Bone marrow (tissue), 2 donors: ENCODE data around the gene SBNO1.
"Not testable (repeated sequence)": the region's sequence is repeated elsewhere in the genome, so short reads cannot be mapped to it uniquely, and the experiment has no call there.

Experiments used
- DNase-seq, 2 donors: peaks; one replicate each; lab custom pipeline; 2025; lab: John Stamatoyannopoulos, UW

SBNO1 gene

DNA sequence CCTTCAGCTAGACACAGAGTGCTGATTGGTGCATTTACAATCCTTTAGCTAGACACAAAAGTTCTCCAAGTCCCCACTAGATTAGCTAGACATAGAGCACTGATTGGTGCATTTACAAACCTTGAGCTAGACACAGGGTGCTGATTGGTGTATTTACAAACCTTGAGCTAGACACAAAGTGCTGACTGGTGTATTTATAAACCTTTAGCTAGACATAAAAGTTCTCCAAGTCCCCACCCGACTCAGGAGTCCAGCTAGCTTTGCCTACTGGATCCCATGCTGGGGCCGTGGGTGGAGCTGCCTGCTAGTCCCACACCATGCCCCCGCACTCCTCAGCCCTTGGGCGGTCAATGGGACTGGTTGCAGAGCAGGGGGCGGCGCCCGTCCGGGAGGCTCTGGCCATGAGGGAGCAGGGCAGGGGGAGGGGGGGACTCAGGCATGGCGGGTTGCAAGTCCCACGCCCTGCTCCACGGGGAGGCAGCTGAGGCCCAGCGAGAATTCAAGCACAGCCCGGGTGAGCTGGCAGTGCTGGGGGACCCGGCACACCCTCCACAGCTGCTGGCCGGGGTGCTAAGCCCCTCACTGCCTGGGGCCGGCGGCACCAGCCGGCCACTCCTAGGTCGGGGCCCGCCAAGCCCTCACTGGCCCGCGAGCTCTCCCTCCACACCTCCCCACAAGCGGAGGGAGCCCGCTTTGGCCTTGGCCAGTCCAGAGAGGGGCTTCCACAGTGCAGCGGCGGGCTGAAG is 115.5 kb downstream of the SBNO1 start:
- DNase-seq, result not testable (repeated sequence)

DNA sequence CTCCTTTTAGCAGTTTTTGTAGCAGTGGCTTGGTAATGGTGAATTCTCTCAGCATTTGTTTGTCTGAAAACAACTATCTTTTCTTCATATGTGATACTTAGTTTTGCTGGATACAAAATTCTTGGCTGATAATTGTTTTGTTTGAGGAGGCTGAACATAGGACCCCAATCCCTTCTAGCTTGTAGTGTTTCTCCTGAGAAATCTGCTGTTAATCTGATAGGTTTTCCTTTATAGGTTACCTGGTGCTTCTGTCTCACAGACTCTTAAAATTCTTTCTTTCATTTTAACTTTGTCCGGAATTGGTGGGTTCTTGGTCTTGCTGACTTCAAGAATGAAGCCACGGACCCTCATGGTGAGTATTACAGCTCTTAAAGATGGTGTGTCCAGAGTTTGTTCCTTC is 116.5 kb downstream of the SBNO1 start:
- DNase-seq, result not testable (repeated sequence)

DNA sequence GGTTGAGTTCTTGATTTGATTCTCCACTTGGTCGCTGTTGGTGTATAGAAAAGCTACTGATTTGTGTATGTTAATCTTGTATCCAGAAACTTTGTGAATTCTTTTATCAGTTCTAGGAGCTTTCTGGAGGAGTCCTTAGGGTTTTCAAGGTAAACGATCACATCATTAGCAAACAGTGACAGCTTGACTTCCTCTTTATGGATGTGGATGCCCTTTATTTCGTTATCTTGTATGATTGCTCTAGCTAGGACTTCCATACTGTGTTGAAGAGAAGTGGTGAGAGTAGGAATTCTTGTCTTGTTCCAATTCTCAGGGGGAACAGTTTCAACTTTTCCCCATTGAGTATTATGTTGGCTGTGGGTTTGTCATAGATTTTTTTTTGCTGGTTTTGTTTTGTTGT is 119.0 kb downstream of the SBNO1 start:
- DNase-seq, result no peak

DNA sequence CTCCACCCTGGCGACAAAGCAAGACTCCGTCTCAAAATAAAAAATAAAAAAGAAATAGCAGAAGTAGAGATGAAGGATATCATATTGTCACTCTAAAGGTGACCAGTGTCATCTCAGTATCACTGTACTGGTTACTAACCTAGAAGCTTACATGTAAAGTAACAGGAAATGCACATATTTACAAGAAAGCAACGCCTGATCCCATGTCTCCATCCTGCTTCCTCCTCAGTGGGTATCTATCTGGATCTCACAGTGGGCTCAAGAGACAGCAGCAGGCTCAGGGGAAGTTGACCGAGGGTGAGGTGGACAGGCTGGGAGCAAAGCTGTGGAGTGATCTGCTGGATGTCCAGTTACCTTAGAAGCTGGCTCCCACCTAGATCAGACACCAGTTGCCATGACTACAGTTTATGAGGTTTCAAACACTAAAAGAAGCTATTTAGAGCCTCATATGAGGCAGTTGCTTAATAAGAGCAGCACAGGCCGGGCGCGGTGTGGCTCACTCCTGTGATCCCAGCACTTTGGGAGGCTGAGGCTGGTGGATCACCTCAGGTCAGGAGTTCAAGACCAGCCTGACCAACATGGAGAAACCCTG is 120.9 kb downstream of the SBNO1 start:
- DNase-seq, result no peak

DNA sequence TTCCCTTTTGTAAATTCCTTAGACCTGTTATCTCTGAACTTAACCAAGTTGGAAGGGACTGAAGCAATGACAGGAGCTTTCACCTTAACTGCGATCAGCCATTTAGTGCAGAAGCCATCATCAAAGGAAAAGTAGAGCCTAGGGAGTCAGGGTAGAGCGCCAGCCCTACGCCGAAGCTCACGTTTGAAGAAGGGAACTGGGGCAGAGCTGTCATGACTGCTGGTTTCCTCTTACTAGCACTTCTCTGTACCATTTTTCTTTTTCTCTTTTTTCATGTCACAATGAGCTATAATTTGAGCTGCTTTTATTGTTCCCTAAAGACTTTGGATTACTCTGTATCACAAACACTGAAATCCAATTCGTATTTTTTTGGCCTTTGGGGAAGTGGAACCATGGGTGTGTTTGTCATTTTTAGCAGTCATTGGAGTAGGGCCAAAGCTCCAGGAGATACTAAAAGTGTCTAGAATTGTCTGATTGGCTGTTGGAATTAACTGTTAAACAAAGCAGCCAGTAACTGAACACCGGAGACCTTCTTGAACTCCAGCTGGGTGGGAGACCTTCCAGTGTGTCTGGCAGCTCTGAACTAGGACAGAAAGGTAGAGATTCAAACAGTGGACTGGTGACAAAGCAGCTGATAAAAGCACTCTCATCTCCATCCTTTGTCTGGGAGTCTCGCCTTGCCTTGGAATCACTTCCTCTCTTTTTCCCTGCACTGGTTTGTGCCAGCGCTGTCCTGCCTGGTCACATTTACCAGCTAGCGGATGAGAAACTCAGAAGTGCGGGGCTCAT is 122.3 kb downstream of the SBNO1 start:
- DNase-seq, result no peak
